ENCODE results near the gene KHK. TPM values are rescaled to one million over a fixed set of nuclear protein-coding genes. Genes with fewer than 3 reads are reported as not detected.

The KHK gene
- total and polyA plus RNA-seq, 2 of the 8 experiments (the other 6 are each of a cell fraction or from before 2014, with no cell fraction given) = 11.0 to 17.7 TPM

- no peak overlapping the region for H2AFZ ChIP-seq (ENCODE audit: low read length)
- H3K36me3 ChIP-seq (ENCODE audit: control insufficient read depth in 2 of 4, insufficient read depth in 4 of 4, low read length in 3 of 4) = peaks cover 2 to 26% (median 16%) of the 10 kb centered on the region in 4 experiments; a peak in 6 of 8 replicates
- H3K18ac ChIP-seq (ENCODE audit: extremely low read depth, low read length) = no peak overlapping the region
- H3K9me3 ChIP-seq (ENCODE audit: insufficient read depth in 2 of 2, low read depth in 1 of 2, low read length in 1 of 2) = no peaks in the 10 kb centered on the region
- H2BK120ac ChIP-seq (replicated peaks; ENCODE audit: low read depth, low read length) = no peak overlapping the region
- no peak overlapping the region for H2BK5ac ChIP-seq (ENCODE audit: low read depth, low read length)
- no peak overlapping the region for H3K23ac ChIP-seq (ENCODE audit: insufficient read length)
- H3K4me1 ChIP-seq (replicated peaks in 1 of 4; ENCODE audit: control insufficient read depth in 3 of 4, insufficient read depth in 4 of 4, low read length in 3 of 4) = peaks cover 0 to 6% (median 3%) of the 10 kb centered on the region in 4 experiments; a peak in 6 of 7 replicates
- H3K14ac ChIP-seq (ENCODE audit: insufficient read length) = no peak overlapping the region
- no peak overlapping the region for H2BK15ac ChIP-seq (ENCODE audit: low read length)
- no peak for FAIRE-seq
- DNase-seq (ENCODE audit: low read depth in 1 of 2, low spot score in 2 of 2) = no peak
- peaks cover under 1% of the 10 kb centered on the region; the same call in 1 of the 2 replicates for H3K23me2 ChIP-seq (ENCODE audit: low read depth, low read length)
- peaks cover 0 to 15% of the 10 kb centered on the region in 2 experiments; a peak in 2 of 4 replicates for H3K79me2 ChIP-seq (ENCODE audit: control insufficient read depth in 1 of 2, insufficient read depth in 2 of 2, low read length in 2 of 2)
- H3K79me1 ChIP-seq (ENCODE audit: low read depth, low read length) = peaks cover 4% of the 10 kb centered on the region
- peaks cover 0 to 3% (median 1%) of the 10 kb centered on the region in 4 experiments; a peak in 3 of 7 replicates for H3K27me3 ChIP-seq (replicated peaks in 1 of 4; ENCODE audit: control insufficient read depth in 3 of 4, extremely low read depth in 1 of 4, insufficient read depth in 3 of 4, low read length in 3 of 4)
- no peak overlapping the region for H3K27ac ChIP-seq (ENCODE audit: low read depth, low read length)
- H2BK20ac ChIP-seq (ENCODE audit: low read length) = no peak overlapping the region
- H3K4me2 ChIP-seq (ENCODE audit: insufficient read depth in 1 of 2, low read depth in 2 of 2, low read length in 2 of 2) = no peak overlapping the region
- H4K8ac ChIP-seq (ENCODE audit: extremely low read depth, insufficient read depth, low read length) = no peak overlapping the region
- H2BK12ac ChIP-seq (ENCODE audit: low read depth, low read length) = no peak overlapping the region
- CTCF ChIA-PET (ENCODE audit: partially characterized antibody) = interaction anchor here (0.9 to 3.1 kb wide), 6 partner anchors 17 to 63 kb away, joined by 3 to 10 read pairs (median 4); no protein-coding TSS in a partner anchor
- TF ChIP-seq MAX (IDR thresholded peaks at IDR 0.05) (no peak), POLR2AphosphoS5 (IDR thresholded peaks at IDR 0.05; ENCODE audit: low read depth, low read length) (peak; percentile 26; the same call in 1 of the 2 replicates)
- no peak overlapping the region for H3K4me3 ChIP-seq (ENCODE audit: extremely low read depth in 1 of 4, insufficient read depth in 2 of 4, low read depth in 3 of 4, low read length in 4 of 4)
- H3K9ac ChIP-seq (replicated peaks in 1 of 4; ENCODE audit: extremely low read depth in 1 of 4, low read depth in 3 of 4, low read length in 3 of 4) = no peak overlapping the region
- POLR2A ChIA-PET (ENCODE audit: partially characterized antibody) = interaction anchor here (0.6 to 1.2 kb wide), 2 partner anchors 10 to 70 kb away, joined by 3 to 4 read pairs; partner anchors contain the start of gene CGREF1
- H4K20me1 ChIP-seq (replicated peaks in 1 of 2; ENCODE audit: control insufficient read depth in 1 of 2, insufficient read depth in 2 of 2, low read length in 2 of 2) = peaks cover 8 to 14% of the 10 kb centered on the region in 2 experiments
- no peak overlapping the region for H3K56ac ChIP-seq (replicated peaks; ENCODE audit: insufficient read length, low read depth, low read length)
- H4K91ac ChIP-seq (replicated peaks; ENCODE audit: insufficient read length, low read length) = no peak overlapping the region
- H2AK5ac ChIP-seq (ENCODE audit: low read depth, low read length) = no peak overlapping the region
- H3K4ac ChIP-seq (replicated peaks; ENCODE audit: insufficient read length, low read depth, low read length) = no peak overlapping the region
- 88% methylated on average over 11 of the region's 11 CpGs; no CpG with 5 or more reads in 1 of the 2 experiments for WGBS, 2 experiments (ENCODE audit: extremely low coverage in 1 of 2, insufficient coverage in 1 of 2, insufficient read length in 1 of 2, insufficient replicate concordance in 2 of 2, low coverage in 1 of 2, low lambda C conversion rate in 2 of 2, missing lambda C conversion rate in 1 of 2)
- no peak overlapping the region for H4K5ac ChIP-seq (ENCODE audit: insufficient read length, low read depth, low read length)
Measured at GRCh38 chr2:27128668-27129571, 42.3 kb downstream of the KHK start.
